ENCODE results near the gene SLC48A1.
A peak's percentile ranks its signal among the peaks of the same experiment; 100 is the strongest.

Gene SLC48A1

DNA sequence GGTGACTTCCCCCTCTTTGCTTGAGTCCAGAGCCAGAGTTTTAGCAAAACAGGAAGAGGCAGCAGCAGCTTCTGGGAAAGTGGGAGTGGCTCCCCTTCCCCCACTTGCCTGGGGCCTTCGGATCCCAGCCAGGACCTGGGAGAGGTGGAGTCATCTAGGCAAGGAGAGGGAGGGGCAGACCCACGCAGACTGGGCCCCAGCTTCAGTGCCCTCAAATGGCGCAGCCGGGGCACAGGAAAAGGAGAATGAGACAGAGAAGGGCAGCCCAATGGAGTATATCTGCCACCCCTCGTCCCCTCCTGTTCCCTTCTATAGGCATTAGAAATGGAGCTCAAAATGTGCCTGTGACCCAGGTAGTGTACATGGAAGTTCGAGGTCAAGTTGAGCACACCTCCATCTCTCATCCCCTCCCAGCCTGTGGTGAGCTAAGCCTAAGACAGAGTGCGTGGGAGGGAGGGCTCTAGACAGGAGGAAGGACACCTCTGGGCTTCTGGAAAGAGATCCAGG is 56.0 kb downstream of the SLC48A1 start:
- TF ChIP-seq, protein P1, sequence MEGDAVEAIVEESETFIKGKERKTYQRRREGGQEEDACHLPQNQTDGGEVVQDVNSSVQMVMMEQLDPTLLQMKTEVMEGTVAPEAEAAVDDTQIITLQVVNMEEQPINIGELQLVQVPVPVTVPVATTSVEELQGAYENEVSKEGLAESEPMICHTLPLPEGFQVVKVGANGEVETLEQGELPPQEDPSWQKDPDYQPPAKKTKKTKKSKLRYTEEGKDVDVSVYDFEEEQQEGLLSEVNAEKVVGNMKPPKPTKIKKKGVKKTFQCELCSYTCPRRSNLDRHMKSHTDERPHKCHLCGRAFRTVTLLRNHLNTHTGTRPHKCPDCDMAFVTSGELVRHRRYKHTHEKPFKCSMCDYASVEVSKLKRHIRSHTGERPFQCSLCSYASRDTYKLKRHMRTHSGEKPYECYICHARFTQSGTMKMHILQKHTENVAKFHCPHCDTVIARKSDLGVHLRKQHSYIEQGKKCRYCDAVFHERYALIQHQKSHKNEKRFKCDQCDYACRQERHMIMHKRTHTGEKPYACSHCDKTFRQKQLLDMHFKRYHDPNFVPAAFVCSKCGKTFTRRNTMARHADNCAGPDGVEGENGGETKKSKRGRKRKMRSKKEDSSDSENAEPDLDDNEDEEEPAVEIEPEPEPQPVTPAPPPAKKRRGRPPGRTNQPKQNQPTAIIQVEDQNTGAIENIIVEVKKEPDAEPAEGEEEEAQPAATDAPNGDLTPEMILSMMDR (IDR thresholded peaks at IDR 0.05; ENCODE audit: low read depth, low read length) = no peak
- H3K27me3 ChIP-seq = no peaks in the 10 kb centered on the region
- DNase-seq = peak; percentile 76
- peak overlapping the region; percentile 16 for H3K4me3 ChIP-seq (ENCODE audit: low read depth, low read length)
- H3K4me1 ChIP-seq = peaks cover 9% of the 10 kb centered on the region
- H3K36me3 ChIP-seq = no peaks in the 10 kb centered on the region
- no peaks in the 10 kb centered on the region for H3K9me3 ChIP-seq

DNA sequence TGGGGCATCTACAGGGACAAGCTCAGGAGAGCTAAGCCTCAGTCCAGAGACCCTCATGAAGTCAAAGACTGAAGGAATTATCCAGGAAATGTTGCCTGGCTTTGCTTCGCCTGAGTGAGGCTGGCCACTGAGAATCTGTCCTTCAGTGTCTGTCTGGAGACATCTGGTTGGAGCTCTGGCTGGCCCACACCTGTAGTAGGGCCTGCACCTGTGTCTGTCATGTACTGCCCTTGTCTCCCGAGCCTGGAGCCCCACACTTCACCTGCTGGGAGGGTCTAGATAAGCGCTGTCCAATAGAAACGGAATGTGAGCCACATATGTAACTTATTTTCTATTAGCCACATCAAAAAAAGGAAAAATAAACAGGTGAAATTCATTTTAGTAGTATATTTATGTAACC is 56.5 kb downstream of the SLC48A1 start:
- Histone ChIP-seq H3K9me3 (no peaks in the 10 kb centered on the region), H3K4me1 (peaks cover 9% of the 10 kb centered on the region), H3K4me3 (ENCODE audit: low read depth, low read length) (no peak overlapping the region), H3K27me3 (no peaks in the 10 kb centered on the region), H3K36me3 (no peaks in the 10 kb centered on the region)
- TF ChIP-seq, protein P1 (IDR thresholded peaks at IDR 0.05; ENCODE audit: low read depth, low read length) = no peak
- no peak for DNase-seq
